SU-DHL-6 (cell line): Measurements from ENCODE around the gene IL22RA2.
A peak's percentile ranks its signal among the peaks of the same experiment; 100 is the strongest.

Experiments used
- H2AFZ ChIP-seq: fragments of 200-600 bp; sonication (generic); 2 replicates; pipeline ENCODE4 v1.6.1; 2014; ENCODE audit warnings: low read depth, mild to moderate bottlenecking, moderate library complexity, mixed read lengths, antibody characterized with exemption, low read length; ENCODE audit not compliant: severe bottlenecking
- H3F3A ChIP-seq: fragments of 200-600 bp; shearing (Covaris generic); 2 replicates; pipeline ENCODE4 v1.6.0; 2016; ENCODE audit warnings: antibody characterized with exemption, mild to moderate bottlenecking; ENCODE audit not compliant: insufficient read depth
- H3K27ac ChIP-seq: fragments of 200-600 bp; sonication (generic); 2 replicates; pipeline ENCODE4 v1.5.1; 2016; ENCODE audit warnings: low read depth, mild to moderate bottlenecking, low read length, moderate library complexity, mixed read lengths
- H3K27me3 ChIP-seq: fragments of 200-600 bp; sonication (generic), shearing (Covaris generic); 2 replicates; pipeline ENCODE4 v1.6.0; 2014; ENCODE audit warnings: mild to moderate bottlenecking, low read length
- H3K36me3 ChIP-seq: fragments of 200-600 bp; sonication (generic); 2 replicates; pipeline ENCODE4 v1.6.1; 2014; ENCODE audit warnings: mild to moderate bottlenecking, low read length, mixed read lengths
- H3K4me2 ChIP-seq: fragments of 300-600, 200-600 bp; shearing (Covaris generic), sonication (generic); 2 replicates; pipeline ENCODE4 v1.6.0; 2014; ENCODE audit warnings: low read length, low read depth, mild to moderate bottlenecking; ENCODE audit not compliant: poor library complexity, severe bottlenecking
- H3K4me3 ChIP-seq: fragments of 200-600 bp; sonication (generic); 2 replicates; pipeline ENCODE4 v1.5.1; 2014; ENCODE audit warnings: antibody characterized with exemption, low read length, mild to moderate bottlenecking, mixed read lengths; ENCODE audit not compliant: insufficient read depth, poor library complexity, severe bottlenecking
- H3K79me2 ChIP-seq: fragments of 200-600 bp; sonication (generic); 2 replicates; pipeline ENCODE4 v1.6.1; 2014; ENCODE audit warnings: mild to moderate bottlenecking, low read length, moderate library complexity; ENCODE audit not compliant: insufficient read depth
- H3K9ac ChIP-seq: fragments of 200-600 bp; sonication (generic); 2 replicates; pipeline ENCODE4 v1.7.0; 2014; ENCODE audit warnings: mild to moderate bottlenecking, low read length
- H3K9me2 ChIP-seq: fragments of 200-600 bp; sonication (generic); replicated peaks from 2 replicates; pipeline ENCODE4 v1.6.1; 2014; ENCODE audit warnings: low read length; ENCODE audit not compliant: insufficient read depth
- H3K9me3 ChIP-seq: fragments of 200-600 bp; sonication (generic); 2 replicates; pipeline ENCODE4 v1.6.1; 2014; ENCODE audit warnings: low read length, mixed read lengths; ENCODE audit not compliant: insufficient read depth
- H4K20me1 ChIP-seq: fragments of 200-600 bp; sonication (generic); 2 replicates; pipeline ENCODE4 v1.6.1; 2014; ENCODE audit warnings: low read depth, mild to moderate bottlenecking, antibody characterized with exemption, low read length, moderate library complexity, mixed read lengths
- CTCF ChIP-seq: fragments of 200-600 bp; sonication (generic); IDR thresholded peaks from one replicate; pipeline ENCODE4 v1.5.1; 2017; ENCODE audit warnings: antibody characterized with exemption, mild to moderate bottlenecking, low read length, moderate library complexity; ENCODE audit not compliant: insufficient read depth, poor library complexity, severe bottlenecking
- EZH2phosphoT487 ChIP-seq: fragments of 200-600 bp; sonication (generic), shearing (Covaris generic); conservative IDR thresholded peaks from 2 replicates; pipeline ENCODE4 v1.6.1; 2018; ENCODE audit warnings: mild to moderate bottlenecking, antibody characterized with exemption, low read length, moderate library complexity, mixed read lengths

IL22RA2 gene

GRCh38 chr6:137181891-137182653 lies 8.6 kb upstream of the IL22RA2 start:
- Histone ChIP-seq H3K36me3 (no peaks in the 10 kb centered on the region), H3F3A (no peaks in the 10 kb centered on the region), H3K9ac (no peak overlapping the region), H3K27ac (no peak overlapping the region), H3K9me2 (no peaks in the 10 kb centered on the region), H2AFZ (no peak overlapping the region), H3K9me3 (peaks cover 34% of the 10 kb centered on the region; the same call in 1 of the 2 replicates), H3K4me3 (no peak overlapping the region), H3K79me2 (no peaks in the 10 kb centered on the region), H3K4me2 (no peak overlapping the region), H4K20me1 (no peaks in the 10 kb centered on the region), H3K27me3 (no peaks in the 10 kb centered on the region)
- no peak for TF ChIP-seq EZH2phosphoT487
- no peak for TF ChIP-seq CTCF

- H3K9ac ChIP-seq, result no peak overlapping the region
- no peak overlapping the region for H3K4me3 ChIP-seq
- H3K27me3 ChIP-seq, result no peaks in the 10 kb centered on the region
- H3F3A ChIP-seq, result no peaks in the 10 kb centered on the region
- H4K20me1 ChIP-seq, result no peaks in the 10 kb centered on the region
- TF ChIP-seq CTCF, result no peak
- no peak for TF ChIP-seq EZH2phosphoT487
- H3K4me2 ChIP-seq, result no peak overlapping the region
- H2AFZ ChIP-seq, result no peak overlapping the region
- H3K9me3 ChIP-seq, result peaks cover 14% of the 10 kb centered on the region; the same call in 1 of the 2 replicates
- no peaks in the 10 kb centered on the region for H3K9me2 ChIP-seq
- H3K27ac ChIP-seq, result no peak overlapping the region
- H3K79me2 ChIP-seq, result no peaks in the 10 kb centered on the region
- no peaks in the 10 kb centered on the region for H3K36me3 ChIP-seq
Measured at GRCh38 chr6:137177611-137178010, 4.2 kb upstream of the IL22RA2 start.

GRCh38 chr6:137176729-137177128 lies 3.3 kb upstream of the IL22RA2 start:
- H3K4me3 ChIP-seq, result no peak overlapping the region
- H3F3A ChIP-seq, result no peaks in the 10 kb centered on the region
- H3K4me2 ChIP-seq, result peak overlapping the region; percentile 37
- H3K79me2 ChIP-seq, result no peaks in the 10 kb centered on the region
- no peak overlapping the region for H3K9ac ChIP-seq
- H2AFZ ChIP-seq, result no peak overlapping the region
- TF ChIP-seq EZH2phosphoT487 (no peak), CTCF (no peak)
- no peaks in the 10 kb centered on the region for H3K36me3 ChIP-seq
- no peaks in the 10 kb centered on the region for H3K27me3 ChIP-seq
- peaks cover 5% of the 10 kb centered on the region; the same call in 1 of the 2 replicates for H3K9me3 ChIP-seq
- no peak overlapping the region for H3K27ac ChIP-seq
- no peaks in the 10 kb centered on the region for H3K9me2 ChIP-seq
- H4K20me1 ChIP-seq, result no peaks in the 10 kb centered on the region
